Heart left ventricle (tissue), 16 donors: Measurements from ENCODE around the gene ECSCR. TPM values are rescaled to one million over a fixed set of nuclear protein-coding genes. Genes with fewer than 3 reads are reported as not detected.
"Not testable (repeated sequence)": the region's sequence is repeated elsewhere in the genome, so short reads cannot be mapped to it uniquely, and the experiment has no call there.

ENCODE experiments used
- ATAC-seq, 4 donors: fragments of 200-7000 bp; cut with Tn5 transposase; one replicate each; pipeline ENCODE4 v1.9.1; 2020 to 2022; ENCODE audit warnings: moderate library complexity in 4 of 4, mild to moderate bottlenecking in 3 of 4, moderate number of reproducible peaks in 1 of 4
- DNase-seq, 5 donors: peaks; one replicate each; pipeline ENCODE4 v3.0.0-alpha.2; 2020
- H3K27ac ChIP-seq, 12 donors: fragments of 200-600 bp; sonication (generic) in 4 of 12; one replicate each; pipeline versions ENCODE4 v1.5.0 to v1.8.0; 2016 to 2022; ENCODE audit warnings: mild to moderate bottlenecking in 2 of 12
- H3K27me3 ChIP-seq, 9 donors: fragments of 200-600 bp; sonication (generic) in 2 of 9; one replicate each; pipeline versions ENCODE4 v1.5.1 to v1.8.0; 2016 to 2022; ENCODE audit warnings: mild to moderate bottlenecking in 3 of 9
- H3K36me3 ChIP-seq, 9 donors: fragments of 200-600 bp; sonication (generic) in 2 of 9; one replicate each; pipeline versions ENCODE4 v1.5.0 to v1.8.0; 2018 to 2022; ENCODE audit warnings: mild to moderate bottlenecking in 2 of 9
- H3K4me1 ChIP-seq, 12 donors: fragments of 200-600 bp; sonication (generic) in 4 of 12; one replicate each; pipeline versions ENCODE4 v1.5.0 to v1.8.0; 2016 to 2022; ENCODE audit warnings: mild to moderate bottlenecking in 3 of 12
- H3K4me3 ChIP-seq, 12 donors: fragments of 200-600 bp; sonication (generic) in 4 of 12; one replicate each; pipeline versions ENCODE4 v1.5.0 to v1.8.0; 2017 to 2022; ENCODE audit warnings: mild to moderate bottlenecking in 9 of 12, moderate library complexity in 4 of 12
- H3K9me3 ChIP-seq, 12 donors: fragments of 200-600 bp; sonication (generic) in 4 of 12; one replicate each; pipeline versions ENCODE4 v1.5.0 to v1.8.0; 2016 to 2022; ENCODE audit warnings: mild to moderate bottlenecking in 1 of 12
- POLR2A ChIP-seq, 2 donors: fragments of 450-650 bp; IDR thresholded peaks; one replicate each; pipeline ENCODE4 v1.6.1; 2017; ENCODE audit warnings: antibody characterized with exemption in 2 of 2, mild to moderate bottlenecking in 2 of 2, moderate library complexity in 2 of 2
- WGBS, 4 donors: extraction: QIAGEN DNeasy Blood & Tissue Kit in 2 of 4; methylation state at CpG; one replicate each; pipeline versions ENCODE4 v1.1.5 to v1.1.7; 2013 to 2018; 5-methylcytosine and 5-hydroxymethylcytosine counted together
- intact Hi-C, 10 donors: fragments of 100-400 bp; cut with DNase I; formaldehyde crosslinking; loops; one replicate each; pipeline versions ENCODE4 v1.11.1 to v1.14.2; 2022
- long read RNA-seq, 3 donors: library from polyadenylated mRNA; unstranded; transcript quantifications; one replicate each; pipeline ENCODE4 v2.0.0, GENCODE V29; 2020 to 2021
- polyA plus RNA-seq, 2 donors: library from polyadenylated mRNA; stranded (reverse); fragments of 200-250 nt; gene quantifications; one replicate each; pipeline ENCODE4 v1.2.3, GENCODE V29; 2013
- total RNA-seq, 9 donors: library from RNA; depleted of rRNA in 2 of 9; stranded (reverse); fragments of >200 nt in 2 of 9; fragmentation: NEBNext Ultra II Directional in 3 of 9; extraction: Animal tissue kit (Norgen Biotek cat#: 25700) in 3 of 9; gene quantifications; one replicate each; pipeline versions ENCODE4 v1.1.0 to v1.2.4, GENCODE V29; 2016 to 2023
- TF ChIP-seq, protein P1 (sequence below), 12 donors: fragments of 200-600 bp; sonication (generic) in 4 of 12; IDR thresholded peaks; one replicate each; pipeline versions ENCODE4 v1.5.0 to v1.8.0; 2018 to 2022; ENCODE audit warnings: antibody characterized with exemption in 12 of 12, mild to moderate bottlenecking in 5 of 12
- donor health status: ischemic (EF 13 %, LVEDD 7.1; RV severe dilation, severe dysfunction).
- donor health status: healthy with polysubstance abuse.
- donor health status: DM: no; HTN: yes; CAD: no.
- donor health status: DM: no; HTN: no; CAD: no.
- donor health status: ischemic (EF 25% LVEDD 6.9; RV normal size, moderate dysfunction).
- donor health status: ischemic (EF 25% LVEDD 5.7; RV mildly dilated, moderate dysfunction).
- donor health status: healthy.
- donor health status: DM: yes; HTN: yes; CAD: no.
- donor health status: ischemic (EF 35%, LVEDD 5.7; RV mildly dilated, moderate dysfunction).
- donor health status: nonischemic (EF 11% LVEDD 7.7; RV severe dilation, severe dysfunction).
- donor health status: DM: yes; HTN: yes; CAD: no.
- donor health status: PGD.
- donor health status: ischemic (EF 29% LVEDD 5.4; RV normal size, mild dysfunction).
- donor health status: nonischemic (EF 23%, LVEDD 6.1; RV moderate dilation, normal function).

ECSCR gene
- total RNA-seq (10 to 100 TPM; 13.4 to 59.3 (median 21.3) TPM), polyA plus RNA-seq (10 to 100 TPM; 18.1 to 55.3 TPM)
- long read RNA-seq, donor 1, partial matches to known transcripts: 0 of 3 reads
- long read RNA-seq, donor 1, other reads (novel, unspliced or antisense): 1 of 3 reads
- long read RNA-seq, donor 2, transcript ECSCR-201 (10 exons, 1,035 nt): major isoform, 19 of 21 reads
- long read RNA-seq, donor 2, partial matches to known transcripts: 2 of 21 reads
- long read RNA-seq, donor 2, other reads (novel, unspliced or antisense): 0 of 21 reads
- long read RNA-seq, donor 3, transcript ECSCR-201 (10 exons, 1,035 nt): major isoform, 5 of 8 reads
- long read RNA-seq, donor 3, partial matches to known transcripts: 1 of 8 reads
- long read RNA-seq, donor 3, other reads (novel, unspliced or antisense): 2 of 8 reads

- TF ChIP-seq, protein P1, sequence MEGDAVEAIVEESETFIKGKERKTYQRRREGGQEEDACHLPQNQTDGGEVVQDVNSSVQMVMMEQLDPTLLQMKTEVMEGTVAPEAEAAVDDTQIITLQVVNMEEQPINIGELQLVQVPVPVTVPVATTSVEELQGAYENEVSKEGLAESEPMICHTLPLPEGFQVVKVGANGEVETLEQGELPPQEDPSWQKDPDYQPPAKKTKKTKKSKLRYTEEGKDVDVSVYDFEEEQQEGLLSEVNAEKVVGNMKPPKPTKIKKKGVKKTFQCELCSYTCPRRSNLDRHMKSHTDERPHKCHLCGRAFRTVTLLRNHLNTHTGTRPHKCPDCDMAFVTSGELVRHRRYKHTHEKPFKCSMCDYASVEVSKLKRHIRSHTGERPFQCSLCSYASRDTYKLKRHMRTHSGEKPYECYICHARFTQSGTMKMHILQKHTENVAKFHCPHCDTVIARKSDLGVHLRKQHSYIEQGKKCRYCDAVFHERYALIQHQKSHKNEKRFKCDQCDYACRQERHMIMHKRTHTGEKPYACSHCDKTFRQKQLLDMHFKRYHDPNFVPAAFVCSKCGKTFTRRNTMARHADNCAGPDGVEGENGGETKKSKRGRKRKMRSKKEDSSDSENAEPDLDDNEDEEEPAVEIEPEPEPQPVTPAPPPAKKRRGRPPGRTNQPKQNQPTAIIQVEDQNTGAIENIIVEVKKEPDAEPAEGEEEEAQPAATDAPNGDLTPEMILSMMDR (IDR thresholded peaks at IDR 0.05): no peak
- no peak for TF ChIP-seq POLR2A (IDR thresholded peaks at IDR 0.05)
- intact Hi-C loops: no loop called here
- H3K36me3 ChIP-seq: peaks cover 0 to 4% (median 0%) of the 10 kb centered on the region in 9 donors
- H3K27me3 ChIP-seq: no peaks in the 10 kb centered on the region
- ATAC-seq (peak; percentile 24 to 82 (median 69)), DNase-seq (peak in 4 of 5 donors; percentile 64 to 78 (median 70))
- 60 to 73% (median 65%) methylated on average over 8 to 10 of the region's 10 CpGs for WGBS, 4 donors
- H3K4me1 ChIP-seq: peaks cover 0 to 33% (median 6%) of the 10 kb centered on the region in 12 donors
- H3K9me3 ChIP-seq: no peaks in the 10 kb centered on the region
- H3K27ac ChIP-seq: peak within 1 kb of the TSS; percentile 66 to 94 (median 84)
- H3K4me3 ChIP-seq: peak within 1 kb of the TSS; percentile 25 to 70 (median 54)
Measured at GRCh38 chr5:139462586-139463276, at the start of gene ECSCR. Gene ECSCR (minus strand): TSS chr5:139462743. CDS start chr5:139462670, 73 bp downstream.

DNA sequence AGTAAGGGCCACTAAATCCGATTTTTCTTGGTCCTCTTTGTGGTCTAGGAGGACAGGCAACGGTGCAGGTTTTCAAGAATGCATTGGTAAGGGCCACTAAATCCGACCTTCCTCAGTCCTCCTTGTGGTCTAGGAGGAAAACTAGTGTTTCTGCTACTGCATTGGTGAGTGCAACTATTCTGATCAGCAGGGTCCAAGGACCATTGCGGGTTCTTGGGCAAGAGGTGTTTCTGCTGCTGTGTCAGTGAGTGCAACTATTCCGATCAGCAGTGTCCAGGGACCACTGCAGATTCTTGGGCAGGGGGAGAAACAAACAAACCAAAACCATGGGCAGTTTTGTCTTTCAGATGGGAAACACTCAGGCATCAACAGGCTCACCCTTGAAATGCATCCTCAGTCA, 42.2 kb upstream of the ECSCR start:
- ATAC-seq, H3K4me1 ChIP-seq, H3K27ac ChIP-seq, H3K27me3 ChIP-seq, intact Hi-C loops, H3K36me3 ChIP-seq, H3K4me3 ChIP-seq, DNase-seq: not testable (repeated sequence)
- H3K9me3 ChIP-seq: peaks cover 0 to 21% (median 0%) of the 10 kb centered on the region in 12 donors
- WGBS, 4 donors: 78 to 91% (median 84%) methylated on average over 5 of the region's 5 CpGs

- 79 to 86% (median 83%) methylated on average over 15 of the region's 15 CpGs for WGBS, 4 donors
- H3K27me3 ChIP-seq, H3K27ac ChIP-seq, H3K36me3 ChIP-seq, H3K4me3 ChIP-seq, ATAC-seq, H3K4me1 ChIP-seq, DNase-seq, intact Hi-C loops: not testable (repeated sequence)
- H3K9me3 ChIP-seq: peaks cover 0 to 21% (median 0%) of the 10 kb centered on the region in 12 donors
Measured at GRCh38 chr5:139503879-139504278, 41.3 kb upstream of the ECSCR start.

- H3K4me3 ChIP-seq, H3K27ac ChIP-seq, H3K36me3 ChIP-seq, H3K4me1 ChIP-seq, intact Hi-C loops, DNase-seq, H3K27me3 ChIP-seq, ATAC-seq: not testable (repeated sequence)
- peaks cover 0 to 21% (median 0%) of the 10 kb centered on the region in 12 donors for H3K9me3 ChIP-seq
- WGBS, 4 donors: 88 to 92% (median 91%) methylated on average over 15 of the region's 15 CpGs
Measured at GRCh38 chr5:139503036-139503817, 40.7 kb upstream of the ECSCR start.

GRCh38 chr5:139501381-139501780, 38.8 kb upstream of the ECSCR start:
- DNase-seq: no peak
- H3K4me3 ChIP-seq: no peak overlapping the region
- no peak overlapping the region for H3K27ac ChIP-seq
- H3K9me3 ChIP-seq: peaks cover 0 to 21% (median 0%) of the 10 kb centered on the region in 12 donors
- no peaks in the 10 kb centered on the region for H3K36me3 ChIP-seq
- WGBS, 4 donors: 82 to 93% (median 93%) methylated on average over 4 of the region's 4 CpGs
- peaks cover 0 to 1% (median 0%) of the 10 kb centered on the region in 12 donors for H3K4me1 ChIP-seq
- ATAC-seq: no peak
- intact Hi-C loops: no loop called here
- no peak for TF ChIP-seq POLR2A (IDR thresholded peaks at IDR 0.05)
- H3K27me3 ChIP-seq: no peaks in the 10 kb centered on the region
